Measurements from ENCODE around the gene RASSF3.

DNA sequence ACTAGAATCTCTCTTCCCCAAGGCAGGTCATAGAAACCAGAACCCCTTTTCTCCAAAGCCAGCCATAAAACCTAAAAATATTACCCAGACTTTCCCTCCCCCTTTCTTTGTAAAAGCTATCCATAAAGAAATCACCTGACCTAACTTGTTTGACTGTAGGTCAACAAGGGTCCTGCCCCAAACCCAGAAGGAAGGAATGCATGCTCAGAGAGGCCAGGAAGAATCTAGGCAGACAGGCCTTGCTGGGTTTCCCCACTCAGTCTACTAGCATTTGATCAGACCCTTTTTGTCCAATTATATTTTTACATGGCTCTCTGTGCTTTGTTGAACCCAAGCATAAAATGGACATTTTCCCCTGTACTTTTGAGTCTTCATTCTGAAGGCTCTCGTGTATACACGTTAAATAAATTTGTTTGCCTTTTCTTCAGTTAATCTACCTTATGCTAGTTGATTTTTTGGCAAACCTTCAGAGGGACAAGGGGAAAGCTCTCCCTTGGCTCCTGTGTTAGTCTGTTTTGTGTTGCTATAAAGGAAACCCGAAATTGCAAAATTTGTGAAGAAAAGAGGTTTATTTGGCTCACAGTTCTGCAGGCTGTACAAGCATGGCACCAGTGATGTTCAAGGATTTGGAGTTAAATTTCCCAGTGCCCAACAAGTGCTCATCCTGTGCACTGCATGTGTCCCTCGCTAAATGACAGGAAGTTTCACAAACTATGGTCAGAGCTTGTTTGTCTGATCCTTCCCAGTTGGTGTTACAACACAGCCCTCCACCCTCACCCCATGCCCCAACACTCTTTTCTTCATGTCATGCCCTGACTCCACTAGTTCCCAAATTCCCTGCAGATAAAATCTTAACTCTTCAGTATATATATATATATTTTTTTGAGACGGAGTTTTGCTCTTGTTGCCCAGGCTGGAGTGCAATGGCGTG lies 14.2 kb upstream of the RASSF3 start:
- TF ChIP-seq, protein P1, sequence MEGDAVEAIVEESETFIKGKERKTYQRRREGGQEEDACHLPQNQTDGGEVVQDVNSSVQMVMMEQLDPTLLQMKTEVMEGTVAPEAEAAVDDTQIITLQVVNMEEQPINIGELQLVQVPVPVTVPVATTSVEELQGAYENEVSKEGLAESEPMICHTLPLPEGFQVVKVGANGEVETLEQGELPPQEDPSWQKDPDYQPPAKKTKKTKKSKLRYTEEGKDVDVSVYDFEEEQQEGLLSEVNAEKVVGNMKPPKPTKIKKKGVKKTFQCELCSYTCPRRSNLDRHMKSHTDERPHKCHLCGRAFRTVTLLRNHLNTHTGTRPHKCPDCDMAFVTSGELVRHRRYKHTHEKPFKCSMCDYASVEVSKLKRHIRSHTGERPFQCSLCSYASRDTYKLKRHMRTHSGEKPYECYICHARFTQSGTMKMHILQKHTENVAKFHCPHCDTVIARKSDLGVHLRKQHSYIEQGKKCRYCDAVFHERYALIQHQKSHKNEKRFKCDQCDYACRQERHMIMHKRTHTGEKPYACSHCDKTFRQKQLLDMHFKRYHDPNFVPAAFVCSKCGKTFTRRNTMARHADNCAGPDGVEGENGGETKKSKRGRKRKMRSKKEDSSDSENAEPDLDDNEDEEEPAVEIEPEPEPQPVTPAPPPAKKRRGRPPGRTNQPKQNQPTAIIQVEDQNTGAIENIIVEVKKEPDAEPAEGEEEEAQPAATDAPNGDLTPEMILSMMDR (IDR thresholded peaks at IDR 0.05): no peak
- no peak for TF ChIP-seq POLR2A (IDR thresholded peaks at IDR 0.05)

Data from body of pancreas (tissue), 4 donors.